ENCODE measurements around the gene PHF2.

PHF2 gene

DNA sequence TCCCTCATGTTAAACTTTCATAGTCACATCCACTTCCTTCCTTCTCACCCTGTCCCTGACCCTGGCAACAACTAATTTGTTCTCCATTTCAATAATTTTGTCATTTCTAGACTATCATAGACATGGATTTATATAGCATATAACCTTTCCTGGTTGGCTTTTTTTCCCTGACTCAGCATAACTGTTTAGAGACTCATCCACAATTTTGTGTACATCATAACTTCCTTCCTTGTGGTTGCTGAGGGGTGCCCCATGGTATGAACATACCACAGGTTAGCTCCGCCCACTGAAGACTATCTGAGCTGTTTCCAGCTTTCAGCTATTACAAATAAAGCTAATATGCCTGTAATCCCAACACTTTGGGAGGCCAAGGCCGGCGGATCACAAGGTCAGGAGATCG, 137.3 kb downstream of the PHF2 start:
- DNase-seq, result no peak

DNA sequence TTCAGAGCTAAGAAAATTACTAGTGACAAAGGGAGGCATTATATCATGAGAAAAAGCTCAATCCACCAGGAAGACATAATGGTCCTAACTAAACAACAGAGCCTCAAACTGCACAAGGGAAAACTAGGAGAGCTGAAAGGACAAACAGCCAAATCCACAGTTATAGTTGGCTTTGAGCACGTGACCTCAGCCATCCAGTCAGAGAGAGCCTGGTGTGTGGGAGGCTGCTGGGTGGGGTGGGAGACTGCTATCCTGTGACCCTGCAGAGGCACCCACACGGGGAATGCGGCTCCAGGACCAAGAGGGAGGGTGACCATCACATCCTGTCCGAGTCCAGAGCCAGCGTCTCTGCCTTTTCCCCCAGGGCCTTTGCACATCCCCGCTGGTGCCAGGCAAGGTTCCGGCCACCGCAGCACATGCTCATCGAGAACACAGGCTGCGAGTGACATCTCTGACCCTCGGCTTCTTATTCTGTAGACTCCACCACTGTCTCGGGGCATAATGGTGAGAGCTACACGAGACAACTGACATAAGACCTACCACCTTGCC, 145.1 kb downstream of the PHF2 start:
- no peak for DNase-seq

DNA sequence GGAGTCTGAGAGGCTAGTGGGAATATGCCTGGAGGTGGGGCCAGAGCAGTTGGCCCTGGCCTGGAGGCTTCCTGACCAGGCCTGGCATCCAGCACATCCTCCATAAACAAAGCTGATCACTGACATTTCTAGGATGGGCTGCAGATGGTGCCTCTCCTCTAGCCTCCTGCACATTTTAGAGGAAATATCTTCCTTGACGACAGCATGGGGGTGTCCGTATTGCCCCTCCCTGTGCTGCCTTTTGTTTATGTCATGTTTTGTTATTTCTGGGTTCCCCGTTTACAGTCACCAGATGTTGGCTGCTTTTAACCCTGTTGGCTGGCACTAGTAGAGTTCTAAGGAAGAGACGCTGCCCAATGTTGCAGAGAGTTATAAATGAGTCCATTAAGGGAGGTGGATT, 148.5 kb downstream of the PHF2 start:
- no peak for DNase-seq

DNA sequence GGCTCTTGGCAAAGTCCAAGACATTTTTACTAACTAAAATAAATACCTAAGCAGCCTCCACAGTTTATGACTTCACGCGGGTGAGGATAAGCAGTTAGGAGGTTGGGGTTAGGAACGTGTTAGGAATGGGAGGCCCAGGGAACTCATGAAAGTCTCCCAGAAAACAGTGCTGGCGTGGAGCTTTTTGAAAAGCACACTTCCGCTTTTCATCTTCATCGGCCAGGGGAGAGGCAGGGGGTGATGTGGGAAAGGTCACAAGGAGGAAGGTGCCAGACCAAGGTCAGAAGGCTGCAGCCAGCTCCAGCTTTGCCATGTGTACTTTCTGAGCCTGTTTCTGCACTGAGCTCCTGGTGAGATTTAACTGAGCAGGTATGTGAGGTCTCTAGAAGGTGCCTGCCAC, 149.0 kb downstream of the PHF2 start:
- no peak for DNase-seq

DNA sequence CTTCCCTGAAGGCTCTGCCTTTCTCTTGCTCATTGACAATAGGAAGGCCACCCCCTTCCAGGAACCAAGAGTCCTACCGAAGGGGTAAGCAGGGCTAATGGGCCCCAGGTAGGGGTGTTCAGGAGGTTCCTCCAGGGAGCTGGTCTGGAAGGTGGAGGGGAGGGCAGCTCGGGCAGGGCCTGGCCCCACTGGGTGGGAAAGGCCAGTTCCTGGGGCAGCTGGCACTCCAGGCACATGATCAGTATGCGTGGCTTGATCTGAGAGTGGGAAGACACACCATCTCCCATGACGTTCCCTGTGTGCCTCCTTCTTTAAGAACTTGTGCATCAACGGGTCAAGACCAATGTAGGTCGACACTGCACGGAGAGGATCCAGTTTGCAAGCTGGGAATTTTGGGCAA, 149.8 kb downstream of the PHF2 start:
- no peak for DNase-seq

Measured in midbrain (tissue), 1 donor.